HG02571 (cell line): ENCODE measurements around the gene ANXA5.

Source experiments
- ATAC-seq: cut with Tn5 transposase; IDR thresholded peaks from one replicate; pipeline ENCODE4 v1.9.1; 2021; ENCODE audit warnings: mild to moderate bottlenecking, moderate library complexity; ENCODE audit not compliant: unreplicated experiment

The ANXA5 gene

DNA sequence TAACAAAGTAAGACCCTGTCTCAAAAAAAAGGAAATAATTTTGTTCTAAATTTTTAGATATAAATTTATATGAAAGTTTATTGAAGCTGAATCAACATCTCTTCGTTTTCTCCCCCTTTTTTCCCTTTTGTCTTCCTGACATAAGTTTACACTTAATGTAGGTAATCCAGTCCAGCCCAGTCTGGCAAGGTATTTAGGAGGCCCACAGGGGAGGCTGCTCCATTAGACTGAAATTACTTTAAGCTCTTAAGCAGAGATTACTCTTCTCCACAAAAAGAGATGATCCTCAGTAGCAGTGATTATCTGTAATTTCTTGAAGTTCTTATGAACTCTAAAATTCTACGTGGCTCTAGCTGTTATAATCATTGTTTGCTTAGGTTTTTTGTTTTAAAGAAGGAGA, 46.0 kb downstream of the ANXA5 start:
- ATAC-seq = no peak

DNA sequence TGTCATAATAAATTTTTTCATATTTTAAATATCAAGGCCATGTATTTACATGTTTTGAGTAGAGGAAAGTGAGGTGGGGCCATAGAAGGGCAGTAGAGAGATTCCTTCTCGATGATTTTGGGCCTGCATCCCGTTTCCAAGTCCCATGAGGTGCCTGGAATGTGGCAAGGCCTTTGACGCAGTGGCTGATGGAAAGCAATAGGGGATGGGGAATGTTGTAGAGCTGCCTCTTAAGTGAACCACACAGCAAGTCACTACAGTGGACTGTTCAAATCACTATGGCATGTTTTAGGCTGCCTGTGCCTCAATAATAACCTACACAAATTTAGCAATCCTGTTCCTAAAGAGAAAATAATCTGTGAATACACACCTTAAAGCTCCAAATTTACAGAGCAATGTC, 48.3 kb downstream of the ANXA5 start:
- ATAC-seq = no peak

DNA sequence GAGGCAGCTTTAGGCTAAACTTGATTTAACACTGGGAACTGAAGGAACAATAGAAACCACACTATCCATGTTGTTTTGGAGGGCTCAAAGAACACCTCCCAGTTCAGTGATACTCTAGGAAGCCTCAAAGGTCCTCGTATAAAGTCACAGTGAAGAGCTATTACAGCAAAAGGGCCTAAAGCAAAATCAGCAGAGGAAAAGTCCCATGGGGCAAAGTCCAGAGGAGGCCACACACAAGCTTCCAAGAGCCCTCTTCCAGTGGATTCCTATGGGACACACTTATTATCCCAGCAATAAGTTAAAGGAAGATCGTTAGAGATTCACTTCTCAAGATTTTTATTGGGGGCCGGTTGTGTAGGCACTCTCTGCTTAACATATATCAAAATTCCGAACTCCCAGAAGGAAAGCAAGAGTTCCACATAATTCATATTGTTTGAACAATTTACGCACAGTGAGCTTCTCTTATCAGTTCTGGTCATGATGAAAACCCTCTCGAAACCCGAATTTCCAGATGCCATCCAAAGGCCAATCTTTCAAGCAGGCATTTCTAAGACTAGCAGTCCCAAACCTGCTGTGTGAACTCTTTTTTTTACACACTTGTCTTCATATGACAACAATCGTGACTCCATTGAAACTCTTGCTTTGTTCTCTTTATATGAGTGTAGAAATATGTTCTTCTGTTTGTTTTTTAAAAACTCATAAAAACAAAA, 53.7 kb downstream of the ANXA5 start:
- ATAC-seq = no peak

DNA sequence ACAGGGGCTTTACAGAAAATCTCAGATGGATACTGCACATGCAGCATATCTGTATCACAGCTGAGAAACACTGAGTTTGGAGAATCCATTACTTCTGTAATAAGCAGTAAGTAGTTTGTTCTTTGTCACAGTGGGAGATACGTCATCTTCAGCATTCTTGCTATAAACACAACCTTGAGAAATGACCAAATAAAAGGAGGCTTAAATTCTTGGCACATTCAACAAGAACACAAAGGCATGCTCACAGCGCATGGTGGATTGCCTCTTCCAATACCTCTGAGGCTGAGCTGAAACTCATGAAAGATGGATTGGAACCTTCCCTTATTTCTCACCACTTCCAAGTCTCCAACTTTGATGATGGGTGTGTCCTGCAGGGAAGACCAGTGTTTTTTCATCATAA, 54.5 kb downstream of the ANXA5 start:
- no peak for ATAC-seq

DNA sequence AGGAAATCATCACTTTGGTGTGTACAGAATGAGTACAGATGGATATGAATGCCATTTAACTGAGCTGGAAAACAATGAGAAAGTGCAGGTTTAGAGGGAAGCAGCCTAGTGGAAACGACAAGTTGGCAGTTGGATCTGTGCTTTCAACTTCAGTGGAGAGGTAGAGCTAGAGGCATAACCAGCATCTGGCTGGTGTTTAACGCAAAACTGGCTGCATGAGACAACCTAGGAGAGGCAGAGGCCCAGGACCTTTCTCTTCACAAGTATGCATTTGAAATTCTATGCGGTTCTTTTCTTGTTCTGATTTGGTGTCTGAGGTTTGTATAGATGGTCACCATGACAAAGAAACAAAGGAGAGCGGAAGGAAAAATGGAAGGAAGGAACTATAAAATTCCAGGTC, 63.1 kb downstream of the ANXA5 start:
- no peak for ATAC-seq

DNA sequence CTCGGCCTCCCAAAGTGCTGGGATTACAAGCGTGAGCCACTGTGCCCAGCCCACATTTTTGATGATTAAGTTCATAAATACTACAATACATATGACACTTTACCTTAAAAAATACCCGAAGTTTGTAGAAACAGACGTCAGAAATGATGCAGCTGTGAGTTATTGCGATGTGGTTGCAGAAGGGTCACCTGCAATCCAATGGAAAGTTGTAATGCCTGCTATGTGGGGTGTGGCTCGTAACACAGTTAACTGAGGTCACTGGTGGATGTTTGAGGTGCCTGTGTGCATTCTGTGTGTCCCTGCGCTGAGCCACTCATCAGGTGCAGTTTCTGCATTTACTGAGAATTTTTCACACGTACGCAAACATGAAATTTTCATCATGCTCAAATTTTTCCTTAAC, 64.1 kb downstream of the ANXA5 start:
- ATAC-seq = no peak
